ENCODE data around the gene RAD51B. TPM values are rescaled to one million over a fixed set of nuclear protein-coding genes. Genes with fewer than 3 reads are reported as not detected.
A peak's percentile ranks its signal among the peaks of the same experiment; 100 is the strongest.

RAD51B gene
- total RNA-seq, 5 donors from 2014 or later (not counting 1 experiment from before 2014, with no cell fraction given): 25.4 to 47.9 (median 30.0) TPM

GRCh38 chr14:68702135-68702534 lies 882.6 kb downstream of the RAD51B start:
- DNase-seq (no peak), ATAC-seq (replicated peaks in 1 of 4) (no peak)
- ChIA-PET POLR2A (no interaction called here), CTCF (no interaction called here)
- H3K4me1 ChIP-seq (ENCODE audit: control insufficient read depth in 1 of 2, extremely low read depth in 1 of 2, insufficient read depth in 2 of 2, low read length in 2 of 2): peaks cover 0 to 19% of the 10 kb centered on the region in 2 experiments
- Mint-ChIP-seq H3K36me3 (peaks cover 5% of the 10 kb centered on the region), H3K4me3 (no peak overlapping the region), H3K9me3 (peaks cover 6 to 12% (median 7%) of the 10 kb centered on the region in 3 donors), H3K27me3 (no peaks in the 10 kb centered on the region), H3K4me1 (peaks cover 1 to 15% (median 4%) of the 10 kb centered on the region in 3 donors), H3K27ac (no peak overlapping the region)
- no peaks in the 10 kb centered on the region for H3K36me3 ChIP-seq (ENCODE audit: control insufficient read depth in 2 of 2, extremely low read depth in 1 of 2, insufficient read depth in 1 of 2, low read length in 1 of 2)
- no peaks in the 10 kb centered on the region for H3K27me3 ChIP-seq (replicated peaks in 1 of 2; ENCODE audit: control insufficient read depth in 2 of 2, extremely low read depth in 1 of 2, insufficient read depth in 2 of 2, low read length in 1 of 2)
- no peak overlapping the region for H3K27ac ChIP-seq (ENCODE audit: low read length)
- WGBS (ENCODE audit: insufficient coverage): 97% methylated on average over 3 of the region's 4 CpGs
- no peak overlapping the region for H3K4me3 ChIP-seq (ENCODE audit: control insufficient read depth in 1 of 2, extremely low read depth in 1 of 2, low read length in 1 of 2)
- H3K9me3 ChIP-seq: no peaks in the 10 kb centered on the region

GRCh38 chr14:68702578-68702977 lies 883.0 kb downstream of the RAD51B start:
- ChIA-PET CTCF (no interaction called here), POLR2A (no interaction called here)
- H3K27ac Mint-ChIP-seq: no peak overlapping the region
- ATAC-seq (replicated peaks in 1 of 4): no peak
- no peak for DNase-seq
- H3K9me3 ChIP-seq: no peaks in the 10 kb centered on the region
- H3K36me3 Mint-ChIP-seq: peaks cover 5% of the 10 kb centered on the region
- H3K27me3 ChIP-seq (replicated peaks in 1 of 2; ENCODE audit: control insufficient read depth in 2 of 2, extremely low read depth in 1 of 2, insufficient read depth in 2 of 2, low read length in 1 of 2): no peaks in the 10 kb centered on the region
- peaks cover 0 to 19% of the 10 kb centered on the region in 2 experiments for H3K4me1 ChIP-seq (ENCODE audit: control insufficient read depth in 1 of 2, extremely low read depth in 1 of 2, insufficient read depth in 2 of 2, low read length in 2 of 2)
- H3K36me3 ChIP-seq (ENCODE audit: control insufficient read depth in 2 of 2, extremely low read depth in 1 of 2, insufficient read depth in 1 of 2, low read length in 1 of 2): no peaks in the 10 kb centered on the region
- H3K4me1 Mint-ChIP-seq: peaks cover 1 to 16% (median 4%) of the 10 kb centered on the region in 3 donors
- H3K4me3 ChIP-seq (ENCODE audit: control insufficient read depth in 1 of 2, extremely low read depth in 1 of 2, low read length in 1 of 2): no peak overlapping the region
- H3K9me3 Mint-ChIP-seq: peaks cover 6 to 12% (median 7%) of the 10 kb centered on the region in 3 donors
- H3K27me3 Mint-ChIP-seq: no peaks in the 10 kb centered on the region
- no peak overlapping the region for H3K4me3 Mint-ChIP-seq
- peak overlapping the region; percentile 1 for H3K27ac ChIP-seq (ENCODE audit: low read length)
- 100% methylated on average over 2 of the region's 3 CpGs for WGBS (ENCODE audit: insufficient coverage)

- no peak overlapping the region for H3K27ac Mint-ChIP-seq
- peaks cover 5% of the 10 kb centered on the region for H3K36me3 Mint-ChIP-seq
- Histone ChIP-seq H3K4me1 (ENCODE audit: control insufficient read depth in 1 of 2, extremely low read depth in 1 of 2, insufficient read depth in 2 of 2, low read length in 2 of 2) (peaks cover 0 to 19% of the 10 kb centered on the region in 2 experiments), H3K36me3 (ENCODE audit: control insufficient read depth in 2 of 2, extremely low read depth in 1 of 2, insufficient read depth in 1 of 2, low read length in 1 of 2) (no peaks in the 10 kb centered on the region), H3K4me3 (ENCODE audit: control insufficient read depth in 1 of 2, extremely low read depth in 1 of 2, low read length in 1 of 2) (no peak overlapping the region), H3K27ac (ENCODE audit: low read length) (peak overlapping the region; percentile 1), H3K27me3 (replicated peaks in 1 of 2; ENCODE audit: control insufficient read depth in 2 of 2, extremely low read depth in 1 of 2, insufficient read depth in 2 of 2, low read length in 1 of 2) (no peaks in the 10 kb centered on the region), H3K9me3 (no peaks in the 10 kb centered on the region)
- H3K4me1 Mint-ChIP-seq: peaks cover 1 to 16% (median 4%) of the 10 kb centered on the region in 3 donors
- H3K27me3 Mint-ChIP-seq: no peaks in the 10 kb centered on the region
- DNase-seq (peak in 2 of 35 experiments; percentile 2 to 15), ATAC-seq (replicated peaks in 1 of 4) (no peak)
- ChIA-PET CTCF (no interaction called here), POLR2A (no interaction called here)
- H3K9me3 Mint-ChIP-seq: peaks cover 6 to 12% (median 7%) of the 10 kb centered on the region in 3 donors
- H3K4me3 Mint-ChIP-seq: no peak overlapping the region
- WGBS (ENCODE audit: insufficient coverage): 40% methylated on average over 7 of the region's 10 CpGs
These were observed 883.5 kb downstream of the RAD51B start for GRCh38 chr14:68703093-68703492.

- H3K27me3 Mint-ChIP-seq: no peaks in the 10 kb centered on the region
- H3K27ac ChIP-seq (ENCODE audit: low read length): no peak overlapping the region
- H3K4me3 Mint-ChIP-seq: no peak overlapping the region
- ATAC-seq (replicated peaks in 1 of 4): no peak
- H3K27me3 ChIP-seq (replicated peaks in 1 of 2; ENCODE audit: control insufficient read depth in 2 of 2, extremely low read depth in 1 of 2, insufficient read depth in 2 of 2, low read length in 1 of 2): no peaks in the 10 kb centered on the region
- H3K27ac Mint-ChIP-seq: no peak overlapping the region
- H3K36me3 Mint-ChIP-seq: peaks cover 5% of the 10 kb centered on the region
- ChIA-PET POLR2A (no interaction called here), CTCF (no interaction called here)
- no peaks in the 10 kb centered on the region for H3K9me3 ChIP-seq
- no peaks in the 10 kb centered on the region for H3K36me3 ChIP-seq (ENCODE audit: control insufficient read depth in 2 of 2, extremely low read depth in 1 of 2, insufficient read depth in 1 of 2, low read length in 1 of 2)
- H3K4me1 ChIP-seq (ENCODE audit: control insufficient read depth in 1 of 2, extremely low read depth in 1 of 2, insufficient read depth in 2 of 2, low read length in 2 of 2): peaks cover 0 to 19% of the 10 kb centered on the region in 2 experiments
- peaks cover 1 to 16% (median 6%) of the 10 kb centered on the region in 3 donors for H3K4me1 Mint-ChIP-seq
- peaks cover 6 to 9% (median 7%) of the 10 kb centered on the region in 3 donors for H3K9me3 Mint-ChIP-seq
- H3K4me3 ChIP-seq (ENCODE audit: control insufficient read depth in 1 of 2, extremely low read depth in 1 of 2, low read length in 1 of 2): no peak overlapping the region
- WGBS (ENCODE audit: insufficient coverage): 98% methylated on average over 12 of the region's 16 CpGs
- no peak for DNase-seq
These were observed 885.4 kb downstream of the RAD51B start for GRCh38 chr14:68704736-68705720.

- no peak overlapping the region for H3K27ac Mint-ChIP-seq
- peaks cover 5% of the 10 kb centered on the region for H3K36me3 Mint-ChIP-seq
- CTCF ChIA-PET: no interaction called here
- peaks cover 4 to 5% (median 5%) of the 10 kb centered on the region in 3 donors for H3K9me3 Mint-ChIP-seq
- no peaks in the 10 kb centered on the region for H3K27me3 ChIP-seq (replicated peaks in 1 of 2; ENCODE audit: control insufficient read depth in 2 of 2, extremely low read depth in 1 of 2, insufficient read depth in 2 of 2, low read length in 1 of 2)
- H3K4me3 ChIP-seq (ENCODE audit: control insufficient read depth in 1 of 2, extremely low read depth in 1 of 2, low read length in 1 of 2): no peak overlapping the region
- no peaks in the 10 kb centered on the region for H3K27me3 Mint-ChIP-seq
- H3K9me3 ChIP-seq: no peaks in the 10 kb centered on the region
- H3K4me3 Mint-ChIP-seq: no peak overlapping the region
- peaks cover 0 to 21% of the 10 kb centered on the region in 2 experiments for H3K4me1 ChIP-seq (ENCODE audit: control insufficient read depth in 1 of 2, extremely low read depth in 1 of 2, insufficient read depth in 2 of 2, low read length in 2 of 2)
- ATAC-seq (replicated peaks in 1 of 4): no peak
- WGBS (ENCODE audit: insufficient coverage): 96% methylated on average over 6 of the region's 10 CpGs
- H3K36me3 ChIP-seq (ENCODE audit: control insufficient read depth in 2 of 2, extremely low read depth in 1 of 2, insufficient read depth in 1 of 2, low read length in 1 of 2): no peaks in the 10 kb centered on the region
- no peak for DNase-seq
- peaks cover 1 to 17% (median 10%) of the 10 kb centered on the region in 3 donors for H3K4me1 Mint-ChIP-seq
- no peak overlapping the region for H3K27ac ChIP-seq (ENCODE audit: low read length)
- POLR2A ChIA-PET: no interaction called here
These were observed 886.2 kb downstream of the RAD51B start for GRCh38 chr14:68705741-68706283.

GRCh38 chr14:68707482-68707881 lies 887.9 kb downstream of the RAD51B start:
- Histone ChIP-seq H3K4me3 (ENCODE audit: control insufficient read depth in 1 of 2, extremely low read depth in 1 of 2, low read length in 1 of 2) (no peak overlapping the region), H3K27me3 (replicated peaks in 1 of 2; ENCODE audit: control insufficient read depth in 2 of 2, extremely low read depth in 1 of 2, insufficient read depth in 2 of 2, low read length in 1 of 2) (no peaks in the 10 kb centered on the region), H3K4me1 (ENCODE audit: control insufficient read depth in 1 of 2, extremely low read depth in 1 of 2, insufficient read depth in 2 of 2, low read length in 2 of 2) (peaks cover 11 to 34% of the 10 kb centered on the region in 2 experiments), H3K9me3 (no peaks in the 10 kb centered on the region), H3K27ac (ENCODE audit: low read length) (no peak overlapping the region), H3K36me3 (ENCODE audit: control insufficient read depth in 2 of 2, extremely low read depth in 1 of 2, insufficient read depth in 1 of 2, low read length in 1 of 2) (no peaks in the 10 kb centered on the region)
- H3K9me3 Mint-ChIP-seq: no peaks in the 10 kb centered on the region
- POLR2A ChIA-PET: no interaction called here
- no peak for DNase-seq
- H3K4me1 Mint-ChIP-seq: peaks cover 16 to 34% (median 26%) of the 10 kb centered on the region in 3 donors
- no peaks in the 10 kb centered on the region for H3K27me3 Mint-ChIP-seq
- CTCF ChIA-PET: no interaction called here
- no peak overlapping the region for H3K4me3 Mint-ChIP-seq
- WGBS (ENCODE audit: insufficient coverage): 100% methylated on average over 1 of the region's 4 CpGs
- no peak for ATAC-seq (replicated peaks in 1 of 4)
- no peak overlapping the region for H3K27ac Mint-ChIP-seq
- no peaks in the 10 kb centered on the region for H3K36me3 Mint-ChIP-seq
